NCI-H1105 treated with DMSO at 0.1 percent for 48 hours (cell line): ENCODE results near the gene KCNJ5.

ENCODE experiments used
- DNase-seq: peaks from one replicate; lab custom pipeline; 2025; lab: John Stamatoyannopoulos, UW

Gene KCNJ5

DNA sequence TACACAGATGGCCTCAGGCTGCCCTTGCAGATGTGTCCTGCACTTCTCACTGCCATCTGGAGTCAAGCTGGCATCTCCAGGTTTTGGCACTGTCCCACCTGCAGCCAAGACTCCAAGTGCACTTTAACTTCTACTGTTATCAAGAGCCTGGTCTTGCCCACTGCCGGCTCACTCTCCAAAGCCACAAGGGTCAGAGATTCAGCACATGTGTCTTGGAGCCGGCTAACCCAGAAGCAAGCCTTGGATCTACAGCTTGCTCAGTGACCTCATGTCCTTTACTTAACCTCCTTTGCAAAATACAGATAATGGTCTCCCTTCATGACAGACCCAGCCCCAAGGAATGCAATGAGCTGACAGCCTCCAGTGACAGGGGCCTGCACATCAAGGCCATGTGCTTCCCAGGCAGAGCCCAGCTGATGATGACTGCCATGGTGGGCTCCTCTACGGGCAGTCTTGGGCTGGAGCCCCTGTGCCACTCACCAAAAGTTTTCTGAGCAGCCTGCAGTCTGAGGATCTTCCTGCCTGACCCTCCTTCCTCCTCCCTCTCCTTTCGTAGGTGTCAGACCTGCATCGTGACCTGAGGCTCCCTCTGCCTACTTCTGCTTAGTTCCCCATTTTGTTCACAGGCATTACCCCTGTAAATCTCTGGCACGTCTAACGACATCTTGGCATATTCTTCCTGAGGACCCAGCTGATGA lies 42.5 kb downstream of the KCNJ5 start:
- DNase-seq = no peak

- DNase-seq = no peak
These were observed 43.2 kb downstream of the KCNJ5 start for GRCh38 chr11:128934351-128934750.

DNA sequence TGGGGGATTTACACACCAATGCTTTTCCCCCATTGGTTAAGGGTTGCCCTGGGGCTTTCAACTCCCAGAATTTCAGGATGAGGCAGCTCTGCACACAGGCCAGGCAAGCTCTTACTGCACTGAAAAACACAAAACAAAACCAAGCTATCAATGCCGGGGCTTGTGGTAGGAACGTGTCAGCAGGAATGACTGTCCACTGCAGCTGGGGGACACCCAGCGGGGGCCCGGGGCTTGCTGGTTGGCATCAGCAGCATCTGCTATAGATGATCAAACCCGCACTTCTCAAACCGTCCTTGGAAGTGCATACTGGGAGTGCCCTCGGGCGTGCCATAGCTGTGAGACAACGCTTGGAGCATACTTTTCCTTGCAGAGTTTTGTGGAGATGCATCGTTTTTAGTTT lies 43.8 kb downstream of the KCNJ5 start:
- DNase-seq = no peak

DNA sequence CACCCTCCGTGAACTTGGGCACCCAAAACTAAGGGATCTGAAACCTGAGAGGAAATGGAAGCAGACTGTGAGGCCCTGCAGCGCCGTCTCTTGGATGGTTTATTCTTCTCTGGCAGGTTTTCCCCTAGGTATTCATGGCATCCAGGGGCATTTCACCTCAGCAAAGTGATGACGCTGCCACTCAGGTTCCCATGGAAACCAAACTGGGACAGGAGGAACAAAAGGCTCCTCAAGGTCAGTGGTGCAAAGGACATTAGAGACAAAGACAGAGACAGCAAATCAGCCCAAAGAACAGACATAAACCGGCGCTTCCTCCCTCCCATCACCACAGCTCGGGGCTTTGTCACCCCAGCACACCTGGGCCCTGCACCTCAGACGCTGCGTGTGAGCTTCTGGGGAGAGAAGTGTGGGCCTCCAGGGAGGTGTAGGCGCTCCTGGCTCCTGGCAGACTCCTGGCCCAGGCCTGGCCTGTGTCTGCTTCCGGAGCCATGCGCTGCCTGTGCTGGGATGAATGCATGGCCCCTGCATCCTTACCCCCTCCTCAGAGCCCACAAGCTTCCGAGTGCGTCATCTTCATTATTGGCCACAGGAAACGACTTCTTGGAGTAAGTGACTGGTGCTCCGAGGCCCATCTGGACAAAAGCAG lies 45.6 kb downstream of the KCNJ5 start:
- peak; percentile 52 for DNase-seq

DNA sequence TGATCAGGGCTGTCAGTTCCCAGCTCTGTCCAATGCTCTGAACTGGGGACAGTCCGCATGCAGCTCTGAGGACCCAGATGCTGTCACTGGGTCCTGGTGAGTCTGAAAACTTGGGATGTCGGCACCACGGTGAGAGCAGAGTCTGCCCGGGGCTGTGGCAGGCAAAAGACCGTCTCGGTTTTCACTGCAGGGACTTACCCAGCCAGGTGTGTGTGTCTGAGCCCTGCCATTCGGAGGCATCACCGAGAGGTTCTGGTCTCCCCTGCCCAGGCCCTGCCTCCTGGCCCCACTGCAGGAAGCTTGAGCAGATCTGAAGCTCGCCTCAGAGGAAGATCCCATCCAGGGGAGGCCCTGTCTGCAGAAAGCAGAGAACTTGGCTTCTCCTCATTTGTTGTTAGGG lies 46.3 kb downstream of the KCNJ5 start:
- DNase-seq = no peak

DNA sequence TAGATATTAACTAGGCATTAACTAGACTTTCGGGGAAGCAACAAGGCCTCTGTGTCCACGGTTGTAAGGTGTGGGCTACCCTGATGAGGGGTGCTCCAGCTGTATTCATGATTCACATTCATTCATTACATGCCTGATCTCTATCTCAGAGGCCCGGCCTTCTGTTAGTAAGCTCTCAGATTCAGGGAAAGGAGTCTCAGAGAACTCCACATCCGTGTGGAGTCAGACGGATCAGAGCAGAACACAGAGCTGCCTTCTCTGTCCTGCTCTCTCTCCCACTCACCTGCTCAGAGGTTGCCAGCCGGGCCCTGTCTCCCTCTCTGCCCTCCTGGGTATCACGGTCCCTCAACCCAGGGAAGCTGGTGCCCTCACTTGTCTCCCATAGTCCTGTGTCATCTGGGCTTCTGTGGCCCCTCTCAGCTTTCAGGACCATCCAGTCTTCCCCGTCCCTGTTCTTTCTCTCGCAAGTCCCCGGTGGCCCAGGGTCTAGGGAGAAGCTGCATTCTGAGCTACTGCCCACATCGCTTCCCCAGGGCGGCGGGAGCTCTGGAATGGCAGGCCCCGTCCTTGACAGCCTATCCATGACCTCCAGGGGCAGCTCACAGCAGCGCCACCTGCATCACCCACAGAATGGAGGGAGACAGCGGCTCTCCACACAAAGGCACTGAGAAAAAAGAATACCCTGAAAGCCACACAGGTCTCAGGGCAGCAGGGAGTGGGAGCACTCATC lies 47.2 kb downstream of the KCNJ5 start:
- DNase-seq = no peak

DNA sequence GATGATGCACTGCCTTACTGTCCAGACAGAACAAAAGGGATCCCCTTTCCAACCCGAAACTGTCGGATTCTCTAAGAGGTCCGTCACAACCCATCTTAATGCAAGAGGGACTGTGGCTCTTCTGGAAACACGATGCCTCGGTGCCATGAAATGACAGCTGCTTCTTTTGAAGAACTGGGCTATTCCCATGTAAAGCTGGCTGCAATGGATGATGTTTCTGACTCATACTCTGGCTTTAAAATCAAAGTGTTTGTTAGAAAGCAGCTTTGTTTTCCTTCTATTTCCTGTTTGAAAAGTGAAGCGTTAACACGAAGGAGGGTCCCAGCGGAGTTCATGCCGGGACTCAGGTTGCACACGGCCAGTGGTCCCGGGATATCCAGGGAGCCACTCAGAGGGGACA lies 48.4 kb downstream of the KCNJ5 start:
- no peak for DNase-seq

DNA sequence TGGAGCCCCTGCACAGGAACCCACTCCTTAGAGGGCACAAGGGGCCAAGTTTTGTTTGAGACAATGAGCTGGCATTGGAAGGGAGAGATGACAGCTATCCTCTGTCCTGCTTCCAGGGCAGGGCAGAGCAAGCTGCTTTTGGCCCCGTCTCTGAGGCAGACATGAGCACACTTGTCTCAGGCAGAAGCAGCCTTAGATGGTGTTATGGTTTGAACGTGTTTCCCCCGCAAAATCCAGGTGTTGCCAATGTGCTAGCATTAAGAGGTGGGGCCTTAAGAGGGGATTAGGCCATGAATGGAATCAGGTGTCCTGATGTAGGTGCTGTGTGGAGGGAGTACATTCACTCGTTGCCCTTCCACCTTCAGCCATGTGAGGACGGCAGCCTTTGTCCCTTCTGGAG lies 49.0 kb downstream of the KCNJ5 start:
- no peak for DNase-seq

DNA sequence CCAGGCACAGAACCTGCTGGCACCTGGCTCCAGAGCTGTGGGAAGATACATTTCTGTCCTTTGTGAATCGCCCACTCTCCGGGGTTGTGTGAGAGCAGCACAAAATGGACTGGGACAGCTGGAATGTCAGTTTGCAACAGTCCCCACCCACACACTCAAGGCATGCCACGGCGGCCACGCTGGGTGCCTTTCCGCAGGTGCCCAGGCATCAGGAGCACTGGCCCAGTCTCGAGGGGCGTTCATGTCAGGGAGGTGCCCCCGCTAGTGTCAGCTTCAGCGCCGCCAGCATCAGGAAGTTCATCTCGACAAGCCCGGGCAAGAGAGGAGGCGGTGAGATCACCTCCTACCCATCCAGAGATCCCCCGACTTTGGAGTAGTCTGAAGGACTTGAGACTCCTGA lies 49.4 kb downstream of the KCNJ5 start:
- no peak for DNase-seq

- no peak for DNase-seq
These were observed 50.0 kb downstream of the KCNJ5 start for GRCh38 chr11:128941110-128941509.

GRCh38 chr11:128941573-128942271 lies 50.6 kb downstream of the KCNJ5 start:
- no peak for DNase-seq

DNA sequence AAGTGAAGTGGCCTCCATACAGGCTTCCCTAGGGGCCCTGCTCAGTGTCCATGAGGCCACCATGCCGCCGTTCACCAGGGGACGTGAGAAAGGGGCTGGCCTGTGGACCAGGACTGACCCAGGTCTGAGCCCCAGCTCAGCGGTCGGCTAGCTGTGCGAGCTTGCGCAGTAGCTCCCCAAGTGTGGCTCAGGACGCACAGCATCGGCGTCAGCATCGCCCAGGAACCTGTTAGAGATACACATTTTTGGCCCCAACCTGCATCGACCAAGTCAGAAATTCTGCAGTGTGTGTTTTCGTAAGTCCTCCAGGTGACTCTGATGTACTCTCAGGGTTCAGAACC lies 51.1 kb downstream of the KCNJ5 start:
- DNase-seq = no peak

DNA sequence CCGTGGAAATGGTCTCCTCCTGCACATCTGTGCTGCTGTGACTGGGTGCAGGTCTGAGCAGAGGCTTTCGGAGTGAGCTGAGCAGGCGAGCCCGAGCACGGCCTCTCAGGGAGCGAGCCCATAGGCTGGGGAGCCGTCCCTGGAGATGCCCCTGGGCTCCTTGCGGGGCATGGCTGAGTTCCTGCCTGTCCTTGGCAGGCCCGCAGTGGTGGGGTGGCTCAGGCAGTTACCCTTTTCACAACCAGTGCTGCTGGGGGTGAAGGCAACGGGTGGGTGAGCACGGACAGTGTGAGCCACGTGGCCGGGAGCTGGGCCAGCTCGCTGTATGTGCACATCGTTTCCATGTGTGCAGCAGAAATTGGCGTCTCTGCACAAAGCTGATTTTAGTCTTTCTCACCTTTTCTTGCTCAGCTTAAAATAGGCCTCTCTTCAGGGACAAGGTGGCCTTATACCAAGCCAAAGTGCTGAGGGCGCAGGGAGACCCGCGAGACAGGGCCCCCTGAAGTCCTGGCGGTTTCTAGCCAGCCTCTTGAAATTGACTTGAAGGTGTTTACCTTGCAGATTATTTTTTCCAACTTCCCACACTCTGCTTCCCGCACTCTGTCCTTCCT lies 51.8 kb downstream of the KCNJ5 start, which contains the start of gene TP53AIP1:
Gene TP53AIP1 (minus strand): TSS at position 55 of the 611 bp plus-strand sequence. CDS start 5,053 bp downstream, outside the sequence.
- no peak for DNase-seq

- DNase-seq = no peak
These were observed 52.3 kb downstream of the KCNJ5 start for GRCh38 chr11:128943428-128943976.

DNA sequence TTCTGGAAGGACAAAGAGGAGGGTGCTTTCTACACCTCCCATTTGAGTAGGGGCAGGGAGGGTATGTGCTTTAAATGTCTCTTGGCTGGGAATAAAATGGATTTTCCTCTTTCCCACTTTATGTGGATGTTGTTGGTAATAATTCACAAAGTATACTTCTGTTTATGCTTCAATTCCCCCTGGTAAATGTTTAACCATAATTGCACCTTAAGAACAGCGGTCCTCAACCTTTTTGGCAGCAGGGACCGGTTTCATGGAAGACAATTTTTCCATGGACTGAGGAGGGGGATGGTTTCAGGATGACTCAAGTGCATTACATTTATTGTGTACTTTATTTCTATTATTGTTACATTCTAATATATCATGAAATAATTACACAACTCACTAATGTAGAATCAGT lies 55.5 kb downstream of the KCNJ5 start:
- no peak for DNase-seq

DNA sequence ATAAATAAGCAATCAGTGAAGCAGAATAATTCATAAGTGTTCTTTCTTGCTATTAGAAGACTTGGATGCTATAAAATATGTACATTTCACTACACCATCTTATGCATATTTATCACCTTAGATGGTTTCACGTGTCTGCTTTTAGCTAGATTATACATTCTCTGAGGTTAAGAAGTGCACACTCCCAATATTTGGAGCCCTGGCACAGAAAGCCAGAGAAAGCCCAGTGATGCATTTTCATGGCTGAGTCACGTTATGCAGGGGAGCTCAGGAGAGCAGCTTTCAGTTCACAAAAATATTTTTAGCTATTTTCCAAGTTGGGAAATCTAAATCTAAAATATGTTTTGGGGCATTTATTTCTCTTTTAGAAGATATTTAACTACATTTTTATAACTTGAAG lies 56.6 kb downstream of the KCNJ5 start:
- DNase-seq = no peak

- peak; percentile 16 for DNase-seq
These were observed 57.4 kb downstream of the KCNJ5 start for GRCh38 chr11:128948583-128948982.

- no peak for DNase-seq
These were observed 58.8 kb downstream of the KCNJ5 start for GRCh38 chr11:128949791-128950454.

GRCh38 chr11:128953151-128953550 lies 62.0 kb downstream of the KCNJ5 start:
- DNase-seq = no peak

DNA sequence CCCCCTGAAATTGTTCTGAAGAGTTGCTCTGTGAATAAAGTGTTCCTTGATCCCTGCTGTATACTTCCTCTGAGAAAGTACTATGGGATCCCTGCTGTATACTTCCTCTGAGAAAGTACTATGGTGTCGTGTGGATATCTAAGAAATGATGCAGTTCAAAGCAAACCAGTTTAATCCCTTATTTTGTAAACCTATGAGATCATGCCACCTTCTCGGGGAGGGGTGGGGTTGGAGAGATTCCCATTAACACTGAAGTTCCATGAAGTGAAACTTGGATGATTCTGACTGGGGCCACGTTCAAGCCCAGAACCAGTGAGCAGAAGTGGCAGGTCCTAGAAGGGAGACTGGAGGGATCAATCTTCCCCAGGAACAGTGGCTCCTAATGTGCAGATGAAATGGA lies 64.5 kb downstream of the KCNJ5 start:
- no peak for DNase-seq
